Sciatic nerve (tissue), 2 donors: Measurements from ENCODE around the gene LDLRAD4. TPM values are rescaled to one million over a fixed set of nuclear protein-coding genes. Genes with fewer than 3 reads are reported as not detected.
"Not testable (repeated sequence)": the region's sequence is repeated elsewhere in the genome, so short reads cannot be mapped to it uniquely, and the experiment has no call there.

Source experiments
- ATAC-seq: fragments of 200-7000 bp; cut with Tn5 transposase; one replicate; pipeline ENCODE4 v1.9.1; 2020; ENCODE audit warnings: mild to moderate bottlenecking, moderate library complexity
- DNase-seq: peaks from one replicate; pipeline ENCODE4 v3.0.0-alpha.2; 2020; ENCODE audit warnings: low spot score
- intact Hi-C: fragments of 100-400 bp; cut with DNase I; formaldehyde crosslinking; loops from one replicate; pipeline ENCODE4 v1.14.2; 2022
- total RNA-seq: library from RNA; stranded (reverse); fragmentation: NEBNext Ultra II Directional; extraction: Animal tissue kit (Norgen Biotek cat#: 25700); gene quantifications from one replicate; pipeline ENCODE4 v1.2.1, GENCODE V29; 2021
- donor health status: DM: no; HTN: no; CAD: no.
- donor health status: DM: no; HTN: no; CAD: no.

LDLRAD4 gene
- total RNA-seq, 1 donor from 2014 or later: 27.1 TPM

DNA sequence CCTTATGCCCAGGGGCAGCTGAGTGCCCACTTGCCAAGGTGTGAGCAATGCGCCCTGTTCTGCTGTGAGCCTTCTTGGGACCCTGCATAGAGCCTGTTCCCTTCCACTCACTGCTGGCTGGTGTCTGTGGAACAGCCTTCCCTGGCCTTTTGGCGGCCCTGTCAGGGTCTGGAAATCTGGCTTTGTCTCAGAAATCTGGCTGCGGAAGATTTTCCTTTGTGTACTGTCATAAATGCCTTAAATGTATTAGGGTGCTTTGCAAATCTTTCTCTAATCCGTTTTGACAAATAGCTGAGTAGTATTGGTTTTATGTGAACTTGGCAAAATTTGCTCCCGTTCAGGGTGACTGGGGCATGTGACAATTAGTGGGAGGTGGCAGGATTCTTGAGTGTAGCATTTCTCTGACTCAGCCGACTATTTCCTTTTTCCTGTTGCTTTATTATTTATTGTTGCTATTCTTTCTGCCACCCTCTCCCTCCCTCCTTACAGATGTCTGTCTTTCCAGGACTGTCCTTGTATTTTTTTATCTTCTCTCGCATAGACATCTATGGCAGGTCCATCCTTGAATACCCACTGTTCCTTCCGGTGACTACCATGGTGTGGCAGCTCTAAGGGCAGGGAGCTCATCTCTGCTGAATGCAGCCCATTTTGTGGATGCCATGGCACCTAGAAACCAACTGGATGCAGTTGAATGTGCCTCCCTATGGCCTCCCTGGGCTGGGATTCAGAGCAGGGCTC lies 41.8 kb downstream of the LDLRAD4 start:
- intact Hi-C loops: no loop called here
- ATAC-seq: peak; percentile 66

DNA sequence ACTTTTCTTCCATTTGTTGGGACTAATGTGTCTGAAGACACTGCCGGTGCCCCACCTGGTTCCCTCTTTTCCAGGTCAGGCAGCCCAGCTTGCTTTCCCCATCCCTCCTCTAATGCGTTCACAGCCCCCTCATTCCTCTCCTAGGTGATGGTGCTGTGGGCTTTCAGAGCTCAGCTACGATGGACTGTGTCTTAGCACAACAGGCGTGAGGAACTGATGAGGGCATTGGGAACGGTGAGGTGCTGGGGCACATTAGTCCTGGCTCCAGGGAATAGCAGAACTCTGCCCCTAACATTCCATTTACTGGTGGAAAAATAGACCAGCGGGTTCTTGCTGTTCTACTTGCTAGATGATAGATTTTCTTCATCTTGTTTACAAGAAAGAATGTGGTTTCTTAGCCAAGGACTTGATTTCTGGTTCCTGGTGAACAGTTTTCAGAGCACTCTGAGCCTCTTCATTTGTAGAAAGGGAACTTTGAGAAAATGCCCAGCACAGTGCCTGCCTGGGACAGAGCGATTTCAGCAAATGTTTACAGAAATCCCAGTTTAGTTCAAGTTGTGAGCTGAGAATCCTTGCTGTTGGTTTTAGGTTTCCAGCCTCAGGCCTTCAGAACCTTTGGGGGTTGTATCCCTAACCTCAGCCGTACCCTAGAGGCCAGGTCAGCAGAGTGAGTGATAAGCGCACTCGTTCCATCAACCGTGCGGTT lies 42.5 kb downstream of the LDLRAD4 start:
- peak; percentile 40 for DNase-seq
- peak; percentile 15 for ATAC-seq
- intact Hi-C loops: no loop called here

More for the DNA sequence above, 41.8 kb downstream of the LDLRAD4 start:
- DNase-seq: peak; percentile 37

DNA sequence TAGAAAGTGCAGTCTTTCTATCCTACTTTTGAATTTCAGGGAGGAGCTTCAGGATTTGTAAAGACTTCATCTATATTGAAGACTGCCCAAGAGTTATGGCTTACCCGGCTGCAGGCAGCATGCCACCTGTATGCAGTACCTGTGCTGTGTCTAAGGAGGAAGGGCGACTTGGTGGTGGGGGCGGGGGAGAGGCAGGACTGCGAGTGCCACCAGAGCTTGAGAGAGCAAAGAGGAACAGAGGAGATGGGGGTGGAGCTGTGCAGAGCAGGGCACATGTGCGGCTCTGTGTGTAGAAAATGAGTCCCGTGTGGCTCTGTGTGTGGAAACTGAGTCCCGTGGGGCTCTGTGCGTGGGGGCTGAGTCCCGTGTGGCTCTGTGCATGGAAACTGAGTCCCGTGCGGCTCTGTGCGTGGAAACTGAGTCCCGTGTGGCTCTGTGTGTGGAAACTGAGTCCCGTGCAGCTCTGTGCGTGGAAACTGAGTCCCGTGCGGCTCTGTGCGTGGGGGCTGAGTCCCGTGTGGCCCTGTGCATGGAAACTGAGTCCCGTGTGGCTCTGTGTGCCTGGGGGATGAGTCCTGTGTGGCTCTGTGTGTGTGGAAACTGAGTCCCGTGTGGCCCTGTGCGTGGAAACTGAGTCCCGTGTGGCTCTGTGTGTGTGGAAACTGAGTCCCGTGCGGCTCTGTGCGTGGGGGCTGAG lies 43.2 kb downstream of the LDLRAD4 start:
- ATAC-seq (no peak), DNase-seq (peak; percentile 39)
- intact Hi-C loops: no loop called here

DNA sequence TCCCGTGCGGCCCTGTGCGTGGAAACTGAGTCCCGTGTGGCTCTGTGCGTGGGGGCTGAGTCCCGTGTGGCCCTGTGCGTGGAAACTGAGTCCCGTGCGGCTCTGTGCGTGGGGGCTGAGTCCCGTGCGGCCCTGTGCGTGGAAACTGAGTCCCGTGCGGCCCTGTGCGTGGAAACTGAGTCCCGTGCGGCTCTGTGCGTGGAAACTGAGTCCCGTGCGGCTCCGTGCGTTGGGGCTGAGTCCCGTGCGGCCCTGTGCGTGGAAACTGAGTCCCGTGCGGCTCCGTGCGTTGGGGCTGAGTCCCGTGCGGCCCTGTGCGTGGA lies 43.8 kb downstream of the LDLRAD4 start:
- ATAC-seq, intact Hi-C loops: not testable (repeated sequence)
- DNase-seq: peak; percentile 25

DNA sequence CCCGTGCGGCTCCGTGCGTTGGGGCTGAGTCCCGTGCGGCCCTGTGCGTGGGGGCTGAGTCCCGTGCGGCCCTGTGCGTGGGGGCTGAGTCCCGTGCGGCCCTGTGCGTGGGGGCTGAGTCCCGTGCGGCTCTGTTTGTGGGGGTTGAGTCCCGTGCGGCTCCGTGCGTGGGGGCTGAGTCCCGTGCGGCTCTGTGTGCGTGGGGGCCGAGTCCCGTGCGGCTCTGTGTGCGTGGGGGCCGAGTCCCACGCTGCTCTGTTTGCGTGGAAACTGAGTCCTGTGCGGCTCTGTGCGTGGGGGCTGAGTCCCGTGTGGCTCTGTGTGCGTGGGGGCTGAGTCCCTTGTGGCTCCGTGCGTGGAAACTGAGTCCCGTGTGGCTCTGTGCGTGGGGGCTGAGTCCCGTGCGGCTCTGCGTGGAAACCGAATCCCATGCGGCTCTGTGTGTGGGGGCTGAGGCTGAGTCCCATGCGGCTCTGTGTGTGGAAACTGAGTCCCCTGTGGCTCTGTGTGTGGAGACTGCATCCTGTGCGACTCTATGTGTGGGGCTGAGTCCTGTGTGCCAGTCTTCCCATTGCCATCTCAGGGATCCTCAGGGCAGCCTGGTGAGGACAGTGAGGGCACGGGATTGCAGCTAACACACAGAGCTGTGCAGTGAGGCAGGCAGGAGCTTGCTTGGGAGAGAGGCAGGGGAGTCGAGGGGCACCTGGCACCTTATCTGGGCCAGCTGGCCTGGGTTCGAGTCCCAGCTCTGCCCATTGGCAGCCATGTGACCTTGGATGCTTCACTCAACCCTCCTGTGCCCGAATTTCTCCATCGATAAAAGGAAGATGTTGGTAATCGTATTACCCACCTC lies 44.5 kb downstream of the LDLRAD4 start:
- ATAC-seq (no peak), DNase-seq (peak; percentile 39)
- intact Hi-C loops: no loop called here

DNA sequence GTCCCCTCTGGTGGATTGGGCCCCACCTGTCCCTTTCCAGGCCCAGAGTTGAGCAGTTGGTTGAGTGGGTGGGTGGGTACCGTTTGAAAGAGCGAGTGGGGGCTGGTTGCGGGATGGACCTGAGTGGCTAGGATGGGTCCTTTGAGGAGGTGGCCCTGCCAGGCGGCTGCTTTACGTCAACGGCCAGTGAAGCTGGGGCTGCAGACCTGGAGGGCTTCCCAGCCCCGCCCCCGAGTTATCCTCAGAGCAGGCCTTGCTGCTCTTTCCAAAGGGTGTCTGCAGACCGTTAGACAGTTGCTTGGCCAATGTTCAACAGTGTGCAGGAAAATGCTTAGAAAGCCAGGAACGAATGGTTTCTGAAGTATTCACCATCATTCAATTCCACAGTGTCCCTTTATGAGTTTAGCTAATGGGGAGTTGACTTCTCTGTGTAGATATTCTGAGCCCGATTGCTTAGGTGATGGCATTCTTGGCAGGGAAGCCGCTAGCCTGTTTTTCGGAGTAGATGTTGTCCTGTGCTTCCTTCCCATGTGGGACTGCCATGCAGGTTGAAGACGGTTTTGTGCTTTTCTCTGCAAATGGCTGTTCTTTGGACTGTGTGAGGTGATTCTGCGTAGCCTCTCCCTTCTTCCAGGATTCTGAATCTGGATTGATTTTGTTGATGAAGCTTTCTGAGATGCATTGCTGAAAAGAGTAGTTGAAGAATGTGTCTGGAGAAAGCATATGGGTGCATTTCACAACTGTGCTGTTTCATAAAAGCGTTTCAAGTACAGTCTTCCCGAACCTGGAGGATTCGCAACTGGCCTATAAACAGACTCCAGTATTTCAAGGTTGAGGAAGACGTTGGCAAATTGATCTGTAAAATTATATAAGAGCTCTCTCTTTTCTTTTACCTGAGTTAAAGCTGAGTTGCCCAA lies 45.8 kb downstream of the LDLRAD4 start:
- no peak for ATAC-seq
- intact Hi-C loops: no loop called here
- DNase-seq: peak; percentile 50

DNA sequence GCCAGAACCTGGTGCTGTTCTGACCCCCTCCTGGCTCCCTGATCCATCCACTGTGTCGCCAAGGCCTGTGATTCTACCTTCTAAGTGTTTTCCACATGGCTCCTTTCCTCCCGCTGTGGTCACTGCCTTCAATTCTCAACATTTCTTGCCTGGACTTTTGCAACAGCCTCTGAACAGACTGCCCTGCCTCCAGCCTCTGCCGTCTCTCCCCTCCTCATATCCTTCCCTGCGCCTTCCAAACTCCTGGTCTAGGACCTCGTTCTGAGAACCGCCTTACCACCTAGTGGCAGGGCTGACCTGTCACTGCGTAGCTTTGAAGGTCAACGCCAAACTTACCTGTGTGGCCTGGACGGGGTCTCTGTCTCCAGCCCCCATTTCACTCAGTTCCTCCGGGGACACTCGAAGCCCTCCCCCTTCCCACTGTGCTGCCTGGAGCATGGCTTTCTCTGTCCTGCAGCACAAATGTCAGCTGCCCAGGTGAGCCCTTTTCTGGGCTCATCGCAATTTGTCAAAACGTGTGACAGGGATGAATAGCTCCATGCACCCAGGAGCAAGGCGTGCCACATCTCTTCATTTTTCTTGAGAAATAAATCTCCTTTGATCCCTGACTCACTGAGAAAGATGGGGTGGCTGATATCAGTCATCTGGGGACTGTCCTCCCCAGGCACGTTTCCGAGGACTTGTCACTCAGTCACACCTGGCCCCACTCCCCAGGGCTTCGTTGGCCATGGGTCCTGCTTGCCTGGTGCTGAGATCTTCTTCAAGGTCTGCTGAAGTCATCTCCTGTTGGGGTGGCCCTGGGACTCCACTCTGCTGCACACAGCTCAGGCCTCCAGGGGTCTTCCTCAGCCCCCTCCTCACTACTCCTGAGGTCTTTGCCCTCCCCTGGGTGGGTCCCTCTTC lies 46.7 kb downstream of the LDLRAD4 start:
- ATAC-seq: no peak
- intact Hi-C loops: no loop called here
- peak; percentile 45 for DNase-seq

DNA sequence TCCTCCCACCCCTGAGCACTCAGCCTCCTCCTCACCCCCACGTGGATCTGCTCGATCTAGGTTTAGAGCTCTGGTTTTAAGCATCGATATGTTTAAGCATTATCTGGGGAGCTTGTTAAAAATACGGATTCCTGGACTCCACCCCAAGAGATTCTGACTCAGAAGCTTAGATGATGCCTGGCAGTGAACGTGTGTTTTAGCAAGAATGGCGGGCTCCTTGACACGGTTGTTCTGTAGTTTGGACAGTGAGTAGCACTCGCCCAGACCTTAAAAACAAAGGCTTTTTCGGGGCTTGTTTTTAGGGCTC lies 47.3 kb downstream of the LDLRAD4 start:
- no peak for ATAC-seq
- intact Hi-C loops: no loop called here
- no peak for DNase-seq

DNA sequence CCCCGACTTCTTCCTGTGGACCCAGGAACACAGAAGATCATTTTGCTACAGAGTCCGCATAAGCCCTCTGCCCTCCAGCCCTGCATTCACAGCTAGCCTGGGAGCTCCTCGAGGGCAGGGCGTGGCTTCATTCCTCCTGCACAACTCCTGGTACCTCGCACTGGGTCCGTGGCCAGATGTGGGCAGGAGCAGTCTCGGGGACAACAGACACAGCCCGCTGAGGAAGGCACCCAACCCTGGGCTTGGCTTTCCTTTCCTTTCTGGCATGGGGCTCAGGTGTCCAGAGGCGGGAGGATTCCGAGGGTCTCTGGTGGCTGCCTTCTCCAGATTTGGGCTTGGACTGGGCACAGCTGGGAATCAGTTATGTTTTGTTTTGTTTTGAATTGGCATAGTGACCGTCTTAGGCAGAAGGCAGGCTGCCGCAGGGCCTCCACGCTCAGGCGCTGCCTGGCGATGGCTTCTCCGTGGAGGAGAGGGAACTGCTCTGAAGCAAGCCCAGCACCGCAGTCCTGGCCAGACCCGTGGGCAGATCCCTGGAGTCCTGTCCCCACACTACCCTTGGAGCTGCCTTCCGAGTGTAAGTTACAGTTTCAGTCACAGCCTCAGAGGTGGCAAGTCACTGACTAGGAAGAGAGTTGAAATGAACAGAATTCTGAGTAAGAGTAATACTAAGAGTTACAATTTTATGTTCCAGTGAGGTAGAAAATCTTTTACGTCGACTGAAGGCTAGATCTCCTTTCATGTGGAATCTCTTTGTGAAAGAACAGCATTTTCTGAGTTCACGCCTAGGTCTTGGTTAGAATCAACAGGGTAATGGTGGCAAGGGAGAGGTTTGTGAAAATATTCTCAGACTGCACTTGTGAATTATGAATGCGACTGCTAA lies 47.9 kb downstream of the LDLRAD4 start:
- DNase-seq (peak; percentile 62), ATAC-seq (peak; percentile 73)
- intact Hi-C loops: no loop called here

DNA sequence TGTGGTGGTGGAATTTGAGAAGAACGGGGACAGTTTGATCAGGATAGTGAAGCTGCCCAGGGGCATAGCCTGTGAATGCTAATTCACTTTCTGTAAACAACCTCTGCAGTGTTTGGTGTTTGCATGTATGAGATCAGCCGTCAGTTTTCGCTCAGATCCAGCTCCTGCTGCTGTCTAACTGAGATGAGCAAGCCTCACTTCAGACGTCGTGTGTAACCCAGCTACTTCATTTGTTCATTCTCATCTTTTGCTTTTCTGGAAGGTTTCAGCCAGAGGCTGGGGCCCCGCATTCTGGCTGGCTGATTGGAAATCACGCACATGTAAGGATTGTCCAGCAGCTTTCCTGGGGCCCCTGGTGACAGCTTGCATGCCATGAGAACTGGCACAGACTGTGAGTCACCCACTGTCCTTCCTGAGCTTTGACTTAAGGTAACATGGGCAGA lies 48.9 kb downstream of the LDLRAD4 start:
- intact Hi-C loops: no loop called here
- DNase-seq: peak; percentile 49
- ATAC-seq: no peak

DNA sequence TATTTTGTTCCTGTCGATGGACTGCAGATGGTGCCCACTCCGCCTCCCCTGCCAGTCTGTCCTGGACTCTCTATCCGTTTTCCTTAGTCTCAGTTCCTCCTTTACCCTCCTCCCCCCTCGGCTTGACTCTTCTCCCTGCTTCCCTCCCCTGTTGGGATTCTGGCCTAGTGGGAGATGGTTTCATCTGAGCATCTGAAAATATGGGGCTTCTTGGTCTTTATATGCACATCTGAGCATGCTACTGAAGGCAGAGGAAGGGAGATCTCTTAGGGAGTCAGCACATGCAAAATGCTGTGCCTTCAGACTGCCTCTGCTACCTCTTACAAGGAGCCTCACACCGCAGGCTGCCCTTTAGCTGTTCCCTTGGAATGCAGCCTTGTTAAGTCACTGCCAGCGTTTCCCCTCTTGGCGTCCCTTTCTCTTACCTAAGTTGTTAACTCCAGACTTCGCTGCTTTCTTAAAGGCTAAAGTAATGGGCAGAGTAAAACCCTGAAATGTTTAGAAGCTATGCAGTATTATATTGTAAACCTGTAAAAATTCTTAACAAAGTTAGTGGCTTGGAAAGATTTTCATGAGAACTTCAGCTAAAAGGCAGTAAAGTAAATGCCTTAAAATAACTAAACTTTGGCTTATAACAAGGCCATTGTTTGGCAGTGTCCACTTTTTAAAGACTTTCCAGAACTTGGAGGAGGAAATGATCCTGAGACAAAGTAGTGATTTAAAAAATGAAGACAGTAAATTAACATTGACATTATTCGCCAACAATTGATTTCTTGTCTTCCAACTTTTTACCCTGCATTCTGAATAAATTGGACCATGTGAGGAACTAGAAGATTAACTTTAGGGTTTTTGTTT lies 49.8 kb downstream of the LDLRAD4 start:
- DNase-seq (peak; percentile 64), ATAC-seq (peak; percentile 65)
- intact Hi-C loops: no loop called here

DNA sequence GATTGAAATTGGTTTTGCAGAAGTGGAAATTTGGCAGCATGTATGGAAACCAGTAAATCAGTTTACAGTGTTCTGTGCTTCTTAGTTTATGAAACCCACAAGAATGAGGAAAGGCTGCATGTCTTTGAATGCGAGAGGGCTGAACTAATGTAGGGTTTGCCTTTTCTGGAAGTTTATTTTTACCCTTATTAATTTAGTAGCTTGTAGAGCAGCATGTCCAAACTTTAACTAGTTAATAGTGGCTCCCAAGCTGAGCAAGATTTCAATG lies 50.4 kb downstream of the LDLRAD4 start:
- DNase-seq (no peak), ATAC-seq (peak; percentile 41)
- intact Hi-C loops: no loop called here

DNA sequence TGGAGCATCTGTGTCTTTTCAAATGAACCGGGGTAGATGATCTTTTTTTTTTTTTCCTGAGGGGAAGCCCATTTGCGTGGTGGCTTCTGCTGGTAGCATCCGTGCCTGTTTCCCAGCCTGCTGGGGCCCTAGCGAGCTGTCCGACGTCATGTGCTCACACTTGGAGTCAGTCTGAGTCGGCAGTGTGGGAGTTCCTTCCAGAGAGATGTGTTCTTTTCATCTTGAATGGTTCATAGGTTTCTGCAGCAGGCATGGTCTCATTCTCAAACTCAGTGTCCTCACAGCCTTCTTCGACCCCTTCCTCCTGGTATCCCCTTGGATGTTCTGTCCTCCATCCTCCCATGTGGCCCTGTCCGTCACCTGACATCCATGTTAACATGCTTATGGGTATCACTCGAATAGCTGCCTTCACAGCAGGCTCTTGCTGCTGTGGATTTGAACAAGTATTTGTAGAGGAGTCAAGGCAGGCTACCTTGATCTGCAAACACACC lies 51.0 kb downstream of the LDLRAD4 start:
- intact Hi-C loops: no loop called here
- ATAC-seq: peak; percentile 67
- DNase-seq: peak; percentile 64

DNA sequence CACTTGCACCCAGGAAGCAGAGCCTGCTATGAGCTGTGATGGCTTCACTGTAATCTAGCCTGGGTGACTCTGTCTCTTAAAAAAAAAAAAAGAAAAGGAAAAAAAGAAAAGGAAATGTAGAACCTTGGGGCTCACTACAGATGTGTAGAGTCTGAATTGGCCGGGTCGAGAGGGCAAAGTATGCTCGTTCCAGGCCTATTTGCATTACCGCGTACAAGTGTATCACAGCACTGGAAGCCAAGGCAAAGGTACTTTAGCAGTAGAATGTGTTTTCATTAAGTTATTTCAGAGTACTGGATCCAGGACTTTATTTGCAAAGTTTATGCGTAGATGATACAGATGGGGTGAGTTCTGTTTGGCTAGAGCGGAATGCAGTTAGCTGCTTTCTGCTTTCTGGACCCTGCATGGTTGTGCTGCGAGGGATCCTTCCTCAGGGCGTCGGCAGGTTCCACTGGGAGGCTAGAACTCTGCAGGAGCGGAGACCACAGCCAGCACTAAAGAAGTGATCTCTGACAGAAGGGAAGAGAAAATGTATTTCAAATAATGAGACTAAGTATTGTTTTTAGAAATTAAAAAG lies 51.8 kb downstream of the LDLRAD4 start:
- intact Hi-C loops: no loop called here
- DNase-seq (no peak), ATAC-seq (no peak)

DNA sequence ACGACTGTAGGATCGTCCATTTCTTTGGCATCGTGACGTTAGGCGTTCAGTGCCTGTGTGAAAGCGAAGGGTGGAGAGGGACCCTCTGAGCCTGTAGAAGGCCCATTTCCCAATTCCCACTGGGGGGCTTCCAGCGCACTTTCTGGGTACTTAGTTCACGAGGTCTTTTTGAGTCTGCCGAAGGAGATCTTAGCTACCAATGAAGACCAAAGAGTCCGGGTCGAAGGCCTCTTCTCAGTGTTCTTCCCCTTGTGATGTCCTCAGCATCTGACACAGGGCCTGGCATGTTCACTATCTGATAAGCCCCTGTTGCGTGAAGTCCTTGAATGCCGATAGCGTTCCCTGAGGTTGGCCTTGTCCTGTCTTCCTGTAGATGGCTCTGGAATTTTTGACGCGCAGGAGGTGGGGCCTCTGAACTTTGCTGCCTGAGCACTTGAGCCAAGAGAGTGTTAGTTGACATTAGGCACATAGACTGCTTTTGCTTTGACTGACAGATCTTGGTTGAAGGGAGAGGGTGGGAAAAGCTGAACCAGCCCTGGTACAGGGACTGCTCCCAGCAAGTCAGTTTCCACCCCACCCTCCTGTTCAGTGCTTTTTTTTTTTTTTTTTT lies 52.8 kb downstream of the LDLRAD4 start:
- intact Hi-C loops: no loop called here
- DNase-seq (peak; percentile 49), ATAC-seq (no peak)
